NCI-H226 (cell line): Measurements from ENCODE around the gene ATP2B3.

Experiments
- DNase-seq: peaks from one replicate; pipeline ENCODE4 v3.0.0-alpha.2; 2015

The ATP2B3 gene

DNA sequence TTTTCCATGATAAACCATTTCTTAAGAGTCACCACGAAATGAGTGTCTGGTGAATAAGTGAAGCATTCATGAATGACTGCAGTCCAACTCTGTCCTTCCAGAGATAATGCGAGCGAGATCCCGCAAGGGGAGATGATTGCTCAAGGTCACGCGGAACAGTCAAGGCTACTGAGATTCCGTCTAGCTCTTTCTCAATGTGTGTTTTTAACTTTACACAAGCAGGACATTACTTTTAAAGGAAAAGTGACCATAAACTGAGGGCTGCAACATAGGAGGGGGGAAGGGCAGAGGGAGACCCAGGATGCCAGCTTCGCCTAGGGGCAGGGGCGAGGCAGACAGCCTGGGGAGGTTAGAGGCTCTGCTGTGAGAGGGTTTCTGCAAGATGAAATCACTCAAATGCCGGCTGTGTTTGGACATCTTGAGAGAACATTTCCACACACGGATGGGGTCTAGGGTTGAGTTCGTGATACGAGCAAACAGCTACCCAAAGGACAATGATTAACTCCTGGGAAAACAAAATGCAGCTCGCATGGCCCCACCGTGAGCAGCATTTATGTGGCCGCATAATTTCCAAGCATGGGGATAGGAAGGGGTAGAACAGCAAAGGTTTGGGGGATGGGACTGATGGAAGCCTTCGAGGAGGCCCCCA lies 105.3 kb downstream of the ATP2B3 start:
- no peak for DNase-seq

DNA sequence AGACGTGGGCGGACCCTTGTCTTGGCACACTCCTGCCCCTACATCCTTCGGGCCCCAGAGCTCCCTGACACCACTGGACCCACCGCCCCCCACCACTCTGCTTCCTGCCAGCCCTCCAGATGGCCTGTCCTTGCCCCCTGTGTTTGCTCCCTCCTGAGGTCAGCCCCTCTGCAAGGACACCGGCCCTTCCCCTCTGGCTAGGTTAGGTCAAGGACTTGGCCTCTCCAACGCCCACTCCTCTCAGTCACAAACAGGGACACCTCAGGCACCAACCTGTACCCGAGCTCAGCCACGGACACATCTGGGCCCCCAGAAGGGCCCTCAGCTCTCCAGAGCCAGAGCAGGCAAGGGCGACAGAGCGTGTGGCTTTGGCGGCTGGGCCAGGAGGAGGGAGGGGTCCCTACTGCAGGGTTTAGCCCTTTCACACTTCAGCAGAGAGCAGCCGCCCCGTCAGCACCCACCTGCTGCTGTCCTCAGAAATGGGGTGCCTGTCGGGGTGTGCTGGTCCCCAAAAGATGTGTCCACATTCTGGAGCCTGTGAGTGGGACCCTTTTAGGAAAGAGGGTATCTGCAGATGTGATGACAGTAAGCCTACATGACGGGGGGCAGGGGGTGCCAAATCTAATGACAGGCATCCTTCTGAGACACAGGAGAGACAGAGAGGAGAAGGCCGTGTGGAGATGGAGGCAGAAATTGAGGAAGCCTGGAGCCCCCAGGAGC lies 106.0 kb downstream of the ATP2B3 start:
- no peak for DNase-seq

DNA sequence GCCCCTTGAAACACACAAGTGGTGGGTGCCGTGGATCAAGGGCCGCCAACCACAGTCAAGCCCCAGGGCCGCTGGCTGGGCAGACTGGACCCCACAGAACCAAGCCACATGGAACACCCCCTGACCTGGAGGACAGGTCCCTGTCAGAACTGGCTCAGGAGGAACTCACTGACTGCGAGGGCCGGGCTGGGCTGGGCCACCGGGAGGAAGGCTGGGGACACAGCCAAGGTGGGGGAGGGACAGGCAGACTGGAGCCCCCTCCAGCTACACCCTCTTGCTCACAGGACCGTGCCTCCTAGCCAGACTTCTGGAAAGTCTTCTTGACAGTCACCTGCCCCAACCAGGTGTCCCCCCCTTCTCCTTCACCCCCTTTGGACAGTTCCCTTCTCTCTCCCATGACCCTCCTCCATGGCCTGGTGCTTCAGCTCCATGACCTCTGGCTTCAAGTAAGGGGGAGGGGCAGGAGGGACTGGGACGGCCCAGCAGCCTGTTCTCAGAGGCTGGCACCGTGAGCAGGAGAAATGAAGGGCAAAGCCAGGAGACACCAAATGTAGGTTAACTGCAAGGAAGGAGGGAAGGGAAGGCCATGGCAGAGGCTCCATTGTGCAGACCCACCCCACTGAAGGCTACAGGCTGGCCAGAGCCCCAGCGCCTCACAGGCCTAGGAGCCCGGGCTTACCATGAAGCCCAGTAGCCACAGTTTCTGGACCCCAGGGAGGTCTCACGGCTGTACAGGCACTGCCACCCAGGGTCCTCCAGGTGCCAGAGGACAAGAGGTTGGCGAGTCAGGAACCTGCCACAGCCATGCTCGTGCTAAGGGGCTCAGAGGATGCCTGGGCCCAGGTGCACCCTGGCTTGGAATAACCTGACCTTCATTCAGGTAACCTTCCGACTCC lies 107.0 kb downstream of the ATP2B3 start:
- DNase-seq, result no peak

DNA sequence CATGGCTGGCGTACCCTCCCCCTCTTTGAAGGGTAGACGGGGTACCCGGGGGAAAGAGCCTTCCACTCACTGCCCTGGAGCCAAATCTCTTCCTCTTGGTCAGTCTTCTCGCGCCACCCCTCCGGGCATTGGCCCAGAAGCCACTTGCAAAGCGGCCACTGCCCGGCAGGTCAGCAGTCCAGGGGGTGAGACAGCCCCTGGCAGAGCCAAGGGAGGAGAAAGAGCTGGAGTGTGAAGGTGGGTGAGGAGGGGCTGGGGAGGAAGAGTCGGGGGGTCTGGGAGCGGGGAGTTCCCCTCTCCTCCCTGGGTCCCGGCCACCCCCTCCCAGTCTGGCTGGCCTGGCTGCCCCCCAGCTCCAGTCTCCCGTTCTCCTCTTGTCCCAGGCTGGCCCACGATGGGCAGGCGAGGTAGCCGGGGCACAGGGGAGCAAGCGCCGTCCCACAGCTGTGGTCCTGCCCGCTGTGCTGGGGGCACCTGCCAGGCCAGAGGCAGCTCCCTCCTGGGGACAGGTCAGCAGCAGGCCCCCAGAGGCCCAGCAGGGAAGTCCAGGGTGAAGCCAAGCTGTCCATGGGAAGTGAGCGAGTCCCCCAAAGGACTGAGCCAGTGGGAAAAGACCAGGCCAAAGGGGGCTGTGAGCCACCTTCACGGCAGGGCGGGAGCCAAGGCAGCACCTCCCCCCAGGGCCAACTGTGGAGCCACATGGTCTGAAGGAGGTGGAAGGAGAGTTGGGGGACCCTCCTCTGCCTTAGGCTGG lies 108.0 kb downstream of the ATP2B3 start:
- DNase-seq, result no peak

DNA sequence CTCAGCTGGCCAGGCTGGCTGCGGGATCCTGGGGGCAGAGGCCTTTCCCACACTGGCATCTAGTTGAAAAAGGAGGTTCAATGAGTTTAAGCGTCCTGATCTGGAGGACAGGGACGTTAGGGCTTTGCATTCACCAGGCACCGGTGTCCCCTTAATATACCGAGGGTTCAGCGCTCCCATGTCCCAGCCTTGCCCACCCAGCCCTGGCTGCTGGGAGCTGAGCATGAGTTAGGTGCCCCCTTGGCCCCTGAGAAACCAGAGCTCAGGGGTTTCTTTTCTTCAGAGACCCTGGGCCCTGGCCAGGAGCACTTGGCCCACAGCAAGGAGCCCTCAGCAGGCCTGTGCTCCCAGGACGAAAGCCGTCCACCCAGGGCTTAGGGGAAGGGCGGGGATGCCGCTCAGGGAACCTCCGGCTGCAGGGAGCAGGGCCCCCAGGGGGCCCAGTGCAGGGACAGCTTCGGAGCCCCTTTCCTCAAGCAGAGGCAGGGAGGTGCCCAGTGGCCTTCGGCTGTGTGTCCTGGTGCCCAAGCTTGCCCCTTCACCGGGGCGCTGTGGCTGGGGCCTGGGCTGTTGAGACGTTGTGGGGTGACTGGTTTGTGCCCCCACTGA lies 108.7 kb downstream of the ATP2B3 start:
- DNase-seq, result no peak

DNA sequence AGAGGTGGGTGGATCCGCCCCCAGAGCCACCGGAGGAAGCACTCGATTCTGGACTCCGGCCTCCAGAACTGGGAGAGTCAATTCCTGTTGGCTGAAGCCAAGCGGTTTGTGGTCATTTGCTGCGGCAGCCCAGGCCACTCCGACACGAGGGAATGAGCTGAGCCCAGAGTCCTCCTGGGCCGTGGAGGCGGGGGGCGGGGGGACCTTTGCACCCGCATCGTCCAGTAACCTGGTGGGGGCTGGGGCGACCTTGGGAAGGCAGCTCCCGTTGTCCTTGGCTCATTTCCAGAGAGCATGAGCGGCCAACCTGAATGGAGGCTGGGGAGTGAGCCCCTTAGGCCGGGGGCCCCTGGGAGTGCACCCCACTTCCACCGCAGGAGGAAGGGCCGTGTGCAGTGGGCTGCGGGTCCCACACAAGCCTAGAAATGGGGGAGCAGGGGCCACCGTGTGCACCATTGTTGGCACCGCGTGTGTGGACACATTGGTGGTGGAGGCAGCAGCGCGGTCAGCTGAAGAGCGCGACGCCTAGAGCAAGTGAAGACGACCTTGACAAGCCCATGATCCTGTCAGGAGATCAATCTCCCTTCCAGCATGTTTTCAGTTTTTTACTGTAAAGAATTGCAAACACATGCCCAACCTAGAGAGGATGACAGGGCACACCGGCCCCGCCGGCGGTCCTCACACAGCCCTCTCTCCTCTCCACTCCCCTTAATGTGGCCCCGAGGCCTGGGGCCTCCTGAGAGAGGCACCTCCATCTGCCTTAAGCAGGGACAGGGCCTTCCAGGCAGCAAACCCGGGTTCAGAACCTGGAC lies 109.6 kb downstream of the ATP2B3 start:
- no peak for DNase-seq

DNA sequence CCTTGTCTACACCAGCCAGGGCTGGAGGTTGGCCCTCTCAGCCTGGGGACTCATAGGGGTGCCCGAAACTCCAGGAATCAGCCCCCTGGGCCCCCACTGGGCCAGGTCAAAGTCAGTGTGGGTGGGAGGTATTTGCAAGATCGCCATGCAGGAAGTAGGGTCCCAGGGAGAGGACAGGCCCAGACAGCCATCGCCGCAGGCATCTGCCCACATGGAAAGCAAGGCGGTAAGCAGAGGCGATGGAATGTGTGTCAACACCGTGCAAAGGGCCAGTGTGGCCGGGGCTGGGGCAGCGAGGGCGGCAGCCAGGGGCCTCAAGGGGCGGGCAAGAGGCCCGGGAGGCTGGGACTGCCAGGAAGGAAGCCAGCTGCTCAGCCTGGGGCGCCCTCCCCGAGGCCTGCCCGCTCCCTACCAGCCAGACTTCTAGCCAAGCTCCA lies 110.3 kb downstream of the ATP2B3 start:
- DNase-seq, result no peak

DNA sequence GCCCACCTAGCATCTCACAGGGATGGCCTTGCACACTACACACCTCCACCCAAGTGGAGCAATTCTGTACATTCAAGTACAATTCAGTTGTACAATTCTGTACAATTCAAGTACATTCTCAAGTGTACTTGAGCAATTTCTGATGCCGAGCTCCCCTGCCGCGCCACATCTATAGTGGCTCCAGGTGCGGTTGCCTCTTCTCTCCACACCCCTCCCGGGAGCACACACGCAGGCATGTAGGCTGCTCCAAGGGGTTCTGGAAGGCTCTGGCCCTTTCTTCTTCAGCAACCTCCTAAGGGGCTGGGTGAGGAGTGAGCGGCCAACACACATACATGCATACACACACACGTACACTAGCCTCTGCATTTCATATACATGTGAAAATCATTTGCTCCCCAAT lies 110.7 kb downstream of the ATP2B3 start:
- DNase-seq, result no peak

DNA sequence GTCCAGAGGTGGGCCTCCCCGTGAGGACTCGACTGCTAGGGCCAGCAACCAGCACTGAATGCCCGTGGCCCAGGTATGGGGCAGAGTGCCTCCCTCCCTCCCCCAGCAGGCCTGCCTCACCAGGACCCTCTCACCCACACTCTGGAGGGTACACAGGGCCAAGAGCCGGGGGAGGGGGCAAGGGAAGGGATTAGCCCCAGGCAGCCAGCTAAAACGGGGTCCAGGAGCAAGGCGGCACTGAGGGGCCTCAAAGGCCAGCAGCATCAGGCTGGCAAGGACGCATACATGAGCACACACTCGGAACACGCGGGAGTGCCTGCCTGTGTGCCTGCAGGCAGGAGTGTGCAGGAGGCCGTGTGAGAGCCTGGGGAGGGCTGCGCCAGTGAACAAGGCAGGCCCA lies 111.2 kb downstream of the ATP2B3 start:
- no peak for DNase-seq

DNA sequence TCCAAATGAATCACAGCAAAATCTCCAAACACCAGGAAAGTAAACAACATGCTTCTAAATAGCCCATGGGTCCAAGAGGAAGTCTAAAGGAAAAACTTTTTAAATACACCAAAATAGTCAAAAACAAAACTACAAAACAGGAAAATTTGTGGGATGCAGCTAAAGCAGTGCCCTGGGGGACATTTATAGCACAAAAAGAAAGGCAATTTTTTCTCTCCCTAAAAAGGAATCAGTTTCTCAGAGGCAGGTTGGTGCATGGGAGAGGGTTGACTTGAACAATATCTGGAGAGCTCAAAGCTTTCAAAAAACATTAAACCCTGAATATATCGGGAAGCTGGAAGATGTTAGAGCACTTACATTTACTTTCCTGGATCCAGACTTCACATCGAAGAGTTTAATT lies 113.9 kb downstream of the ATP2B3 start:
- no peak for DNase-seq

DNA sequence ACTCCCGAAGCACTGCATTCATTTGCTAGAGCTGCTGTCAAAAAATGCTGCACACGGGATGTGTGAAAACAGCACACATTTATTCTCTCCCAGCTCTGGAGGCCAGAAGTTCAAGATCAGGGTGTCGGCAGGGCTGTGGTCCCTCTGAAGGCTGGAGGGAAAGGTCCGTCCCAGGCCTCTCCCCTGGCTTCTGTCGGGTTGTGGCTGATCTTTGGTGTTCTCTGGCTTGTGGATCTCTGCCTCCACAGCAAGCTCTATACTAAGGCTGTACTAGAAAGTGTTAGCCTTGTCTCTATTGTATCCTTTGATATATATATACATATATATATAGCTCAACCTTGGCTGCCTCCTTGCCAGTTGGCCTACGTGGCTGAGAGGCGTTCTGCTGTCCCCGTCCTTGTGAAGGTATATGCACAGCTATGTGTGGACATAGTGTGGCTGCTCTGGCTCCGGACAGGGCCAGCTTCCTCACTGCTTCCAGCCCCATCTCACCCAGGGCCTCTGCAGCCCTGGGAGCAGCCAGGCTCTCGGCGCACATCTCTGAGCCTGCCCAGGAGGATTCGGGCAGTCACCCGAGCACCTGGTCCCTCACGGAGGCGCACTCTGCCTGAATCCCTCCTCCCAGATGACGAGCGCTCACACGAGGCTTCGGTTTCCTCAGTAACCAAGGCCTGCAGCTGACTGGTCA lies 114.6 kb downstream of the ATP2B3 start:
- no peak for DNase-seq
